Activated gamma-delta T cell treated with Interleukin-2 at 50 U/mL for 16 hours (primary cell): Measurements from ENCODE around the gene FCF1.
"Not testable (repeated sequence)": the region's sequence is repeated elsewhere in the genome, so short reads cannot be mapped to it uniquely, and the experiment has no call there.

Source experiments
- DNase-seq: peaks from one replicate; pipeline ENCODE4 v3.0.0-alpha.2; 2020

Gene FCF1

GRCh38 chr14:74703043-74703442, 9.9 kb upstream of the FCF1 start:
- no peak for DNase-seq

DNA sequence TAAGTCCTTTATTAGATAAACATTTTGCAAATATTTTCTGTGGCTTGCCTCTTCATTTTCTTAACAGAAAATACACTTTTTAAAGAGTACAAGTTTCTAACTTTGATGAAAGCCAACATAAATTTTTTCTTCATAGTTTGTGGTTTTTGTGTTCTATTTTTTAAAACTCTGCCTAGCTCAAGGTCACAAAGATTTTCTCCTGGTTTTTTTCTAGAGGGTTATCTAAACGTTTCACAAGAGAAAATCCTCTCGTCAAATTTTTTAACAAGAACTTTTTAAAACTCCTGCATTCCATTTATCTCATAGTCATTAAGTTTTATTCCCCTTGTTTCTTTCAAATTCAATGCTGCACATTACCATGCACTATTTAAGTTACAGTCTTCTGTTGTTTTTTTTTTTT, 8.3 kb upstream of the FCF1 start:
- no peak for DNase-seq

- no peak for DNase-seq
These were observed 7.1 kb upstream of the FCF1 start for GRCh38 chr14:74705613-74706500.

DNA sequence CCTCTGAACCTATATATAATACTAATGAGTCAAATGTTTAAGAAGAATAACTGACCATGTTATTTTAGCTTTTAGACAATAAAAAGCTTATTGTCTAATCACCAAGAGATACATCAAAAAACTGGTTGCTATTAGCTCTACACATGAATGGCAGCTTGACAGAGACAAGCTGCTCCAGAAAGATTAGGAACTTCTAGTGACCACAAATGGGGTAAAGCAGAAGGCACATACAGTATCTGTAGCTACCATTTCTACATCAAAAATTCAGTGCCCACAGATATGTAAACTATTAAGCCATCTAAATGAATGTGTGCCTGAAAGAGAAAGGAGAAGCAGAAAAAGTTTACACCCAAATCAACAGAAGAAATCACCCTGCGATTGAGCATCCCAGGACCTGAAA, 2.5 kb upstream of the FCF1 start:
- no peak for DNase-seq

GRCh38 chr14:74711651-74712050, 1.3 kb upstream of the FCF1 start:
- no peak for DNase-seq

- DNase-seq = no peak
These were observed 421 bp downstream of the FCF1 start for GRCh38 chr14:74713395-74713735.

DNA sequence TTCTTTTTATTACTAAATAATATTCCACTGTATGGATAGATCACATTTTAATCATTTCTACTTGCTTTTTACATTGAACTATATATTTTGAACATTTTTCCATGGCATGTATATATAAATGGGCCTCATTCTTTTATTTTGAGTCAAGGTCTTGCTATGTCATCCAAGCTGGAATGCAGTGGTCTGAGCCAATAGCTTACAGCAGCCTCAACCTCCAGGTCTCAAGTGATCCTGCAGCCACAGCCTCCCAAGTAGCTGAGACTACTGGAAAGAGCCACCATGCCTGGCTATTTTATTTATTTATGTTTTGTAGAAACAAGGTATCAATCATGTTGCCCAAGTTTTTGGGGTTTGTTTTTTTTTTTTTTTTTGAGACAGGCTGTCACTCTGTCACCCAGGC, 7.6 kb downstream of the FCF1 start:
- DNase-seq = no peak

- no peak for DNase-seq
These were observed 10.2 kb downstream of the FCF1 start for GRCh38 chr14:74723134-74723533.

DNA sequence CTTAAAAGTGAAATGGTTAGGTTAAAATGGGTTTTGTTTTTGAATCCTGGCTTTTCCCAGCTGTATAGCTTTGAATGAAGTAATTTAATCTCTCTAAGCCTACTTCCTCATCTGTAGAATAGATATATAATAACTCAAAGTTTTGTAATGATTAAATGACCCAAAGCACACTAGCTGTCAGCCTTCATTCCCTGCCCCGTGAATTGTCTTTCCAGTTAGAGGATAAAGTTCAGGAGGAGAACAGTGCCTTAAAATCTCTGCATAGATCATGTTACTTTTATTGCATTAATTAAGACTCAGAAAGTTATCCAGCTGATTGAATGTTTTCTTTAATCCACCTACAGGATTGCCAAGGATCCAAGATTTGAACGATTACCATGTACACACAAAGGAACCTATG, 19.4 kb downstream of the FCF1 start:
- no peak for DNase-seq

DNA sequence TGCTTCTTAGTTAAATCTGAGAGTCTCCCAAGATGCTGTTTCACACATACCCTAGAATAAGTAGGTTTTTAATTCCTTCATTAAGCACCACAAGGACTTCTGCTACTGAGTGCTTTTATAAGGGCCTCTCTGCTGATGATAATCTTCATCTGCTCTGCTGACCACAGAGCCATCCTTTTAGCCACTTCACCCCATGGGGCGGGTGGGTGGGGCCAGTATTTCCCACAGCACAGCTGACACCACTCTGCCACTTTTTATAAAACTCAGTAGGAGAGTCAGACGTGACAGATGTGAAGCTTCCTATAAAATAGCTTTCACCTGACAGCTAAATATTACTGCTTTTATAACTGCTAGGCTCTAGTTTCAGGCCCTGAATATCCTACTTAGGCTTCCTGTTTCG, 20.3 kb downstream of the FCF1 start:
- DNase-seq = no peak

- no peak for DNase-seq
These were observed 22.2 kb downstream of the FCF1 start for GRCh38 chr14:74735125-74735524.

GRCh38 chr14:74737753-74738325, 24.9 kb downstream of the FCF1 start:
- DNase-seq = no peak

GRCh38 chr14:74739293-74740030, 26.5 kb downstream of the FCF1 start:
- no peak for DNase-seq

DNA sequence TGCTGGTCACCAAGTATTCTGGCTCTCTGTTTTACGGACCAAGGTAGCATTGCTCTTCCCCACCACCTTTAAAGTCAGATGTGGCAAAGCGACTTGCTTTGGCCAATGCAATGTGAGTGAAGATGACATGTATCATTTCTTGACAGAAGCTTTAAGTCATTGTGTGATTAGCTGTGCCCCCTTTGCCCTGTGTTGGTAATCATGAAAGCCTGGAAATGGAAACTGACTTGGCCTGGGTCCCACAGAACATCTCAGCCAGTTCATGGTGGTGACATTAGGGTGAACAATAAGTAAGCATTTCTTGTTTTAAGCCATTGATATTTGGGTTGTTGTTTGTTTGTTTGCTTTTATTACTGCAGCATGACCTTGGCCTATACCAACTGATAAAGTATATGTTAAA, 34.3 kb downstream of the FCF1 start:
- DNase-seq = no peak

GRCh38 chr14:74754157-74754556, 41.2 kb downstream of the FCF1 start:
- DNase-seq = no peak

DNA sequence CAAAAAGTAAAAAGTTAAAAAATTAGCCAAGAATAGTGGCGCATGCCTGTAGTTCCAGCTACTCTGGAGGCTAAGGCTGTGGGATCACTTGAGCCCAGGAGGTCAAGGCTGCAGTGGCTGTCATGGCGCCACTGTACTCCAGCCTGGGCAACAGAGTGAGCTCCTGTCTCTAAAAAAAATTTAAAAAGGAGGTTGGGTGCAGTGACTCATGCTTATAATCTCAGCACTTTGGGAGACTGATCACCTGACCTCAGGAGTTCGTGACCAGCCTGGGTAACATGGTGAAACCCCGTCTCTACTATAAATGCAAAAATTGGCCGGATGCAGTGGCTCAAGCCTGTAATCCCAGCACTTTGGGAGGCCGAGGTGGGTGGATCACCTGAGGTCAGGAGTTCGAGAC, 42.0 kb downstream of the FCF1 start:
- DNase-seq = no peak

- no peak for DNase-seq
These were observed 43.4 kb downstream of the FCF1 start for GRCh38 chr14:74756326-74756725.

DNA sequence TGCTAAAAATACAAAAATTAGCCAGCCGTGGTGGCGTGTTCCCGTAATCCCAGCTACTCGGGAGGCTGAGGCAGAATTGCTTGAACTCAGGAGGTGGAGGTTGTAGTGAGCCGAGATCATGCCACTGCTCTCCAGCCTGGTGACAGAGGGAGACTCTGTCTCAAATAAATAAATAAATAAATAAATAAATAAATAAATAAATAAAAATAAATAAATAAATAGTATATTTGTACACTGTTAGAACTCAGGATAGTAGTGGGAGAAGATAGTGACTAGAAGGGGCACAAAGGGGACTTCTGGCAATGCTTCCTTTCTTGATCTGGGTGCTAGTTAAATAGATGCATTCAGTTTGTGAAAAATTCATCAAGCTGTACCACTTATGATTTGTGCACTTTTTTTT, 45.6 kb downstream of the FCF1 start:
- DNase-seq = not testable (repeated sequence)

DNA sequence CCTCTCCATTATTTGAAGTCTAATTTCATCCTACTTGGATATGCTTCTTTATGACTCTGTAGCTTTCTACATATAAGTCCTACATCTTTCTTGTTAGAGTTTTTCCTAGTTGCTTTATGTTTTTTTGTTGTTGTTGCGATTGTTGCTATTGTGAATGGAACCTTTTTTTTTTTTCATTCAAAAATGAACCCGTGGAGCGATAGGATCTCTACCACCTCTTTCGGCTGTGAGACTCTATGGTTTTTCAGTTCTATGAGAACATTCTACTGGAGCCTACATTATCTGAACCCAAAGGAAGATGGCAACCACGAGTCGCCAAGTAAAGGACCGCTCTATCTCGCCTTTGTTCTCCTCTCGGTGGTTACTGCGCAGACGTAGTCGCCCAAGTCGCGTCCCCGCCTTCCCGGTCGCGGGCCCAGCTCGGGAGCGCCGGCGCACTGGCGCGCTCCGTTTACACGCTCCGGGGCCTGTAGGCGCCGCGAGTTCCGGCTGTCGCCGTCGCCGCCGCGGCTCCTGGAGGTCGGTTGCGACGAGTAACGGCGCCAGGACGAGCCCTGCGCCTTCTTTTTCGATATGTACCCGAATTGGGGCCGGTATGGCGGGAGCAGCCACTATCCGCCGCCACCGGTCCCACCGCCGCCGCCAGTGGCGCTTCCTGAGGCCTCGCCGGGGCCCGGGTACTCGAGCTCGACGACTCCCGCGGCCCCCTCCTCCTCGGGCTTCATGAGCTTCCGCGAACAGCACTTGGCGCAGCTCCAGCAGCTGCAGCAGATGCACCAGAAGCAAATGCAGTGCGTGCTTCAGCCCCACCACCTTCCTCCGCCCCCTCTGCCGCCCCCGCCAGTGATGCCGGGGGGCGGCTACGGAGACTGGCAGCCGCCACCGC, 50.2 kb downstream of the FCF1 start, which contains the start of gene YLPM1:
Gene YLPM1, plus strand, starts transcription at position 400 of the 886 bp plus-strand sequence. Its CDS starts 174 bp downstream, at position 574.
- peak; percentile 90 for DNase-seq

- DNase-seq = peak; percentile 6
These were observed 51.0 kb downstream of the FCF1 start for GRCh38 chr14:74763803-74764531.

DNA sequence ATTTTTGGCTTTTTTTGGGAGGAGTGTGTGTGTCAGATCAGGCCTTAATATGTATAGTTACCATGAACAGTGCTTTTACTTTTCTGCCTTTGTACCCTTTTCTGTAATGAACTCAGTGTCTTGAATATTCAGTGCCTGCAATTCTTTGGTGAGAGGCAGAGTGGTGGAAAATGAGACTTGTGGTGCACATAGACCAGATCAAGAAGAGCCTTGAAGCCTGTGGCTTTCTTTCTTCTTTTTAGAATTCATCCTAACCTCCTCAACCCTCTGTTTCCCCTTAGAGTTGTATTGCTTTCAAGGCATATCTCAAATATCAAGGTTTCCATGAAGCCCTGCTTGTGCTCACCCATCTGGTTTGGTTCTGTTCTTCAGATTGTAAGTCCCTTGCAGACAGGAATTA, 52.8 kb downstream of the FCF1 start:
- DNase-seq = no peak

DNA sequence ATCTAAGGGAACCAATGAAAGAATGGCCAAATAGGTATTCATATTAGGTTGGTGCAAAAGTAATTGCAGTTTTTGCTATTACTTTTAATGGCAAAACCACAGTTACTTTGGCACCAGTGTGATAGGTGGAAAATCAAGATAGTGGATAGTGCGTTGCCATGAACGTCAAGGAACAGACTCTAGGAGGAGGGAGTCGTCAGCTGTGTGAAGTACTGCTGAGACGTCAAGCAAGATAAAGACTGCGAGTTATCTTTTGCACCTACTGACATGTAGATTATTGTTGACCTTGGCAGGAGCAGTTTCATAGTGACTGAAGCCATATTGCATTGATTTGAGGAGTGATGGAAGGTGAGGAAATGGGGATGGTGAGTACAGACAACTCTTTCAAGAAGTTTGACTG, 58.5 kb downstream of the FCF1 start:
- DNase-seq = no peak
